ENCODE data around the gene PTPN7.
"Not testable (repeated sequence)": the region's sequence is repeated elsewhere in the genome, so short reads cannot be mapped to it uniquely, and the experiment has no call there.

The PTPN7 gene

GRCh38 chr1:202152399-202152798, 8.0 kb downstream of the PTPN7 start:
- DNase-seq (ENCODE audit: low spot score) = no peak

DNA sequence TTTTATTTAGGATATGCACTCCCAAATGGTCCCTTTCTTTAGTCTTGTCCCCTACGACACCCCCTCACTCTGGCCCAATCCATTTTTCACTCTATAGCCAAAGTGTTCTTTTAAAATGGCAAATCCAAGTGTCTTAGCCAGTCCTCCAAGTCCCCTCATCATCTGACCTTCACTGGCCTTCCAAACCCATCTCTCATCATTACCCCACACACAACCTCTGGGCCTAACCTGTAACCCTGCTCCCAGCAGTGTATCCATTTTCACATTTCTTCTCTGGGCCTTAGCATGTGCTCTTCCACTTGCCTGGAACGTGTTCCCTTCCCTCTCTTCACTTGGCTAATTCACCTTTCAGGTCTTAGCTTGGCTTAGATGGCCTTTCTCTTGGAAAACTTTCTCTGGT, 9.4 kb downstream of the PTPN7 start:
- DNase-seq (ENCODE audit: low spot score) = no peak

DNA sequence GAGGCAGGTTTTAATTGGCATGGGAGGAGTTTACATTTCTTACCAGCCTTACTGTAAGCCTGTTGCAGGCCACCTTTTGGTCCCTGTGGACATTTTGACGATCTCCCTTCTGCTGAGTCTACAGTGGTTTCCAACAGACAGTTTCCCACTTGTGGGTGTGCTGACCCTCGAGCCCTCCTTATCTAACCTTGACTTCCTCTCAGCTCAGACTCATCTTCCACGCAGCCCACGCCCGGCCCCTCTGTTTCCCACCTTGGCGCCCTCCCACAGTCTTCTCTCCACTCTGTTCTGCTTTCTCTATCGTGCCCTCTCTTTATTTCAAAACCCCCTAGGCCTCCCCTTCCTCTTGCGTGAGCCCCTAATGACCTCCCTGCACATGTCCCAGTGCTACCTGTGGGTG, 9.8 kb downstream of the PTPN7 start:
- DNase-seq (ENCODE audit: low spot score) = no peak

GRCh38 chr1:202150187-202150586, 10.2 kb downstream of the PTPN7 start:
- DNase-seq (ENCODE audit: low spot score) = no peak

- DNase-seq (ENCODE audit: low spot score) = no peak
Observed at GRCh38 chr1:202149566-202149965, 10.8 kb downstream of the PTPN7 start.

DNA sequence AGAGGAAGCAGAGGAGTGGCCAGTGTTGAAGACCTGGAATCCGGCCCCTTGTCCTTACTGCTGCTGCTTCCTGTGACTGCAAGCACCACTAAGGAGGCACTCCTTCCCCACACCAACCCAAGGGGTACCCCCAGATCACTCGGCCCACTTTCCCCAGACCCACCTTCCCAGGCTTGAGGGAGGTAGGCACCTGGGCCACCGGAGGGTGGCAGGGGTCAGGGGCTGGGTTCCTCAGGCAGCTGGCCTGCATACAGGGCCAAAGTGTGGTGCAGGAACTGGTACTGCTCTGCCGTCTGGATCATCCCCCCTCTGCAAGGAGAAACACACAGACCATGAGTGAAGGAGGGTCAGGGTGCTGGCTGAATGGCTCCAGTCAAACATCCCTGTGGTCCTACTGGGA, 12.0 kb downstream of the PTPN7 start:
- no peak for DNase-seq (ENCODE audit: low spot score)

GRCh38 chr1:202146993-202147392, 13.4 kb downstream of the PTPN7 start:
- no peak for DNase-seq (ENCODE audit: low spot score)

DNA sequence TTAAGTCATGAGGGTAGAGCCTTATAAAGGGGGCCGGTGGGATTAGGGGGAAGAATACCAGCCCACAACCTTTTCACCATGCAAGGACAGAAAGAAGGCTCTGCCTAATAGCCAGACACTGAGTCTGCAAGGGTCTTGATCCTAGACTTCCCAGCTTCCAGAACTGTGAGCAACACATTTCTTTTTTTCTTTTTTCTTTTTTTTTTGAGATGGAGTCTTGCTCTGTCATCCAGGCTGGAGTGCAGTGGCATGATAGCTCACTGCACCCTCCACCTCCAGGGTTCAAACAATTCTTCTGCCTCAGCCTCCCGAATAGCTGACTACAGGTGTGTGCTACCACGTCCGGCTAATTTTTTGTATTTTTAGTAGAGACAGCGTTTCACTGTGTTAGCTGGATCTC, 14.1 kb downstream of the PTPN7 start:
- no peak for DNase-seq (ENCODE audit: low spot score)

DNA sequence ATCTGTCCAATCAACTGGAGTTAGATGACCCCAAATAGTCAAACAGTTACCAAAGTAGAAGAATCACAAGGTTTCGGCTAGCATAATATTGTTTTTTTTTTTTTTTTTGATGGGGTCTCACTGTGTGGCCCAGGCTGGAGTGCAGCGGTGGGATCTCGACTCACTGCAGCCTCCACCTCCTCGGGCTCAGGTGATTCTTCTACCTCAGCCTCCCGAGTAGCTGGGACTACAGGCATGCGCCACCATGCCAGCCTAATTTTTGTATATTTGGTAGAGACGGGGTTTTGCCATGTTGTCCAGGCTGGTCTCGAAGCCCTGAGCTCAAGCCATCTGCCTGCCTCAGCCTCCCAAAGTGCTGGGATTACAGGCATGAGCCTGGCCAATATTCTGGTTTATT, 14.7 kb downstream of the PTPN7 start:
- DNase-seq (ENCODE audit: low spot score) = not testable (repeated sequence)

DNA sequence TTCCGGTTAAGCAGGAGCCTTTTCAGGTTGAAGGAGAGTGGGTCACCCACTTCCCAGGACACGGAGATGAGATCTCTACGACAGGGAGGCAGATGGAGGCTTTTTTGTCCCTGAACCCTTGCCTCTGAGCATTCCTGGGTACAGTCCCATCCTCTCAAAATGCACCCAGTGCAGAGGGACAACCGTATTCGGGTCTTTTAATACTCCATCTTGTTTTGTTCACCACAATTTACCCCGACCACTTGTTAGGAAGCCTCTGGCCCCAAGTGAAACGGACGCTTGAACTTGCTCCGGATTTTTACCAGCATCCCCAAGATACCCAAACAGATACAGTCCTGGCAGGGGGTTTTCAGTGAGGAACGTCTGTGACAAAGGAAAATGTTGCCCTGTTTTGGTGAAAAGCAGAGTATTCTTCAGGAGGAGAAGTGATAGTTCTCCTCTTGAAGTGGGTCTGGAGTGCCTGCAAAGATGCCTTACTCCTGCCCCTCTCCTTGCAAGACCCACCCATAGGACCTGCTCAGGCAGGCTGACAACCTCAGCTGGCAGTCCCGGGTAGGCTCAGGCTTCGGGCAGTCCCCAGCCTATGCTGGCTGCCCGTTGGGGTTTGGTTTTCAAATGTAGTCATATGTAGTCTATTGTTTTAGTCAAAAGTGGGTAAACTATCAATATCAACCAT, 15.2 kb downstream of the PTPN7 start:
- DNase-seq (ENCODE audit: low spot score) = no peak

DNA sequence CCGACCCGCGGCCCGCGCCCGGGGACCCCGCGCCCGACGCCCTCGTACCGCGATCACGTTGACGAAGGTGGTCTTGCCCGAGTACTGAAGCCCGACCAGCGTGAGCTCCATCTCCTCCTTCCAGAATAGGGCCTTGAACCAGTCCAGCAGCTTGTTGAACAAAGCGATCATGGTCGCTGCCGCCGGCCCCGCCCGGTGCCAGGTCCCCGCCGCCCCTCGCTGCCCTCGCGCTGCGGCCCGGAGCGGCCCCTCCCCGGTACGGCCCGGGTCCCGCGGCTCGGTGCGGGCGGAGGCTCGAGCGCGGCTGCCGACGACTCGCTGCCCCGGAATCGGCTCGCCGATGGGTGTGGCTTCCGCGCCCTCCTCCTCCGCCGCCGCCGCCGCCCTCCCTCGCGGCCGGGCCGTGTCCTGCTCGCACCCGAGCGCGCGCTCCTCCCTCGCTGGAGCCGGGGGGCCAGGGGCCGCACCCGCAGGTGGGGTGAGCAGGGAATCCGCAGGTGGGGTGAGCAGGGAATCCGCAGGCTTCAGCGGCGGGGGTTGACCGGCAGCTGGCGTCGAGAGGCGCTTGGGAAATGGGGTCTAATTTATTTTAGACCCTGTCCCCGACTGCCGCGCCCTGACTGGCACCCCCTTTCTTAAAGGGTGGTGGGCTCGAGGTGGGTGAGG, 15.9 kb downstream of the PTPN7 start, which contains the start of gene ARL8A:
TSS of gene ARL8A (minus strand) at position 336 of the 666 bp plus-strand sequence. CDS start at position 171, 165 bp downstream.
- peak; percentile 93 for DNase-seq (ENCODE audit: low spot score)

GRCh38 chr1:202143768-202144401, 16.5 kb downstream of the PTPN7 start:
- DNase-seq (ENCODE audit: low spot score) = peak; percentile 86

DNA sequence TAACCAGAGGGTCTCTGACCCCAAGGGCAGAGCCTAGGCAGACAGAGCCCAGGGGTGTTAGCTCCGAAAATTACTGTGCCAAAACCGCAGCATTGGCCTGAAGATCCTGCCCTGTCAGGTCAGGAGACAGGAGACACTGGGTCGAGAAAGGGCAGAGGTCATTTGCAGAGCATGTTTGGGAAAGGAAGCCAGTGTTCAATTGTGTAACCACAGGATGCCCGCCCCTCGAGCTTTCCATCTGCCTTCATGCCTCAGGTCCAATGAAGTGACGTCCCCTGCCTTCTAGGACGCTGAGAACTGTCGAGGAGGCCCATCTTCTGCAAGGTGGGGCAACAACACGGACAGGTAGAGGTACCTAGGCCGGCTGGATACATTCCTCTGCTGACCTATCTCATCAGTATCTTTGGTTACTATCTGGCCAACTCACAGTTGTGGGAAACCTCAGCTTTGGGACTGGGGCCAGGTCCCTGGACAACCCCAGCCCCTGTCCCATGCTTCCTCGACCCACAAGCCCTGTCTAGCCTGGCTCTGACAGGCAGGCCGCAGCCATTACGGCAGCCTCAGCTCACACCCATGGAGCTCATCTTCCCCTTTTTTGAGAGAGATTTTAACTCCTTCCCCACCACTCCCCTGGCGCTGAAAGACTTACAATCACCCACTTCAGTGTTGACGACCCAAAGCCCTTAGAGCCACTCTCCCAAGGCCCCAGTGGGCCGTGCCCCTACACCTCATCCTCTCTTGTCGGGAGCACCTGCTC, 17.2 kb downstream of the PTPN7 start:
- DNase-seq (ENCODE audit: low spot score) = no peak

DNA sequence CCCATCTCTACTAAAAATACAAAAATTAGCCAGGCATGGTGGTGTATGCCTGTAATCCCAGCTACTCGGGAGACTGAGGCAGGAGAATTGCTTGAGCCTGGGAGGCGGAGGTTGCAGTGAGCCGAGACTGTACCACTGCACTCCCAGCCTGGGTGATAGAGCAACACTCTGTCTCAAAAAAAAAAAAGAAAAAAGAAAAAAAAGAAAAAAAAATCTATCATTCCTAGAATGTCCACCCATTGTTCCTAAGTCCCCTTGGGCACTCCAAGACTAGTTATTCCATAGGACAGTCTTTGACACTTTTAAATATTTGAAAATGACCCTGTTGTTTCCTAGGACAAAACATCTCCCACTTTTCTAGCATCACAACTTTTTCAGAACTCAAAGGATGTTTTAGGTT, 18.9 kb downstream of the PTPN7 start:
- not testable (repeated sequence) for DNase-seq (ENCODE audit: low spot score)

GRCh38 chr1:202140833-202141232, 19.6 kb downstream of the PTPN7 start:
- no peak for DNase-seq (ENCODE audit: low spot score)

DNA sequence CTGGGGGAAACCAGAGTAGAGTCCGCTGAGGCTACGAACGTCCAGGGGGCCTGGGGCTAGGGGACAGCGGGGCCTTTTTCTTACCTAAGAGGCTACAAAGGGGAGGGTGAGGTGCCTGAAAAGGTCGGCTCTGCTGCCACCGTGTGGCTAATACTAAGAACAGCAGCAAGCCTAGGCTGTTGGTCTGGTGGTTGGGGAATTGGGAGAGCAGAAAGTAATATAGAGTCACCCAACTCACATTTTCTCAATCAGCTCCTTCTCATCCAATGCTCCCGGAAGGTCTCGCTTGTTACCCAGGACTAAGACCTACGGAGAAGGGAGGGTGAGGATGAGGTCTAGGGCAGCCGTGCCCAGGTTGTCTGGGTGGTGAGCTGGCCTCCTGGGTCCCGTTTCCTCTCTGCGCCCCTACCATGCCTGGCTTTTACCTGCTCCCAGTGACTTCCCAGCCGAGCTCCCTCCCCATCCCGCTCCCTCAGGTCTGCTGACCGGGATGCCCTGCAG, 25.1 kb downstream of the PTPN7 start:
- DNase-seq (ENCODE audit: low spot score) = peak; percentile 90

- DNase-seq (ENCODE audit: low spot score) = no peak
Observed at GRCh38 chr1:202134645-202135172, 25.7 kb downstream of the PTPN7 start.

- DNase-seq (ENCODE audit: low spot score) = no peak
Observed at GRCh38 chr1:202133989-202134388, 26.4 kb downstream of the PTPN7 start.

GRCh38 chr1:202133496-202133895, 26.9 kb downstream of the PTPN7 start:
- no peak for DNase-seq (ENCODE audit: low spot score)

DNA sequence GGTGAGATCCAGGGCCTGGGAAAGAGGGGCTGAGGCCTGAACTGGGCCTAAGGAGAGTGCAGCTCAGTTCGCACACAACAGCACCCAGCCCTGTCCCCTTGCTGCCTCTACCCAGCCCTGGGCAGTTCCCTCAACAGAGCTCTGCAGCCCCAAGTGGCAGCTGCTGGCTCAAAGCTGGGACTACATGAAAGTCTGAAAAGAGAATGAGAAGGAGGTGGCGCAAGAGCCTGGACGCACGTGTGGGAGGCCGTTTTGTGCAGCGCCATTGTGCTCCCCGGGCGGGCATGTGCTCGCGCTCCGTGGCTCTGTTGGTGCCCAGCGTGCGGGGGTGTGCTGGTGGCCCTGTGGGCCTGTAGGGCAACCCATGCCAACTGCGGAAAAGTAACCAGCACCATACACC, 27.4 kb downstream of the PTPN7 start:
- DNase-seq (ENCODE audit: low spot score) = no peak

GRCh38 chr1:202131956-202132821, 28.2 kb downstream of the PTPN7 start:
- DNase-seq (ENCODE audit: low spot score) = no peak

All from D341Med (cell line).